GM23338 (cell line): ENCODE data around the gene ORC4. TPM values are rescaled to one million over a fixed set of nuclear protein-coding genes. Genes with fewer than 3 reads are reported as not detected.

Source experiments
- ATAC-seq: fragments of 200-7000 bp; cut with Tn5 transposase; 3 replicates; pipeline ENCODE4 v1.9.1; 2020
- DNase-seq: peaks from one replicate; pipeline ENCODE4 v3.0.0-alpha.2; 2015; ENCODE audit warnings: low spot score
- H2AFZ ChIP-seq: fragments of 200-600 bp; sonication (generic); 2 replicates; pipeline ENCODE4 v1.8.0; 2016; ENCODE audit warnings: antibody characterized with exemption, mild to moderate bottlenecking, moderate library complexity
- H3F3A ChIP-seq: fragments of 200-600 bp; sonication (generic); replicated peaks from 2 replicates; pipeline ENCODE4 v1.8.0; 2017; ENCODE audit warnings: antibody characterized with exemption, mixed run types, low read depth
- H3K27ac ChIP-seq: fragments of 200-600 bp; sonication (generic); 2 replicates; pipeline ENCODE4 v1.6.1; 2016; ENCODE audit warnings: low read depth
- H3K27me3 ChIP-seq: fragments of 200-600 bp; sonication (generic); 2 replicates; pipeline ENCODE4 v1.8.0; 2016; ENCODE audit warnings: mild to moderate bottlenecking, mixed run types, moderate library complexity; ENCODE audit not compliant: insufficient read depth
- H3K36me3 ChIP-seq: fragments of 200-600 bp; sonication (generic); 2 replicates; pipeline ENCODE4 v1.8.0; 2016; ENCODE audit warnings: mild to moderate bottlenecking; ENCODE audit not compliant: insufficient read depth
- H3K4me1 ChIP-seq: fragments of 200-600 bp; sonication (generic); 2 replicates; pipeline ENCODE4 v1.8.0; 2016; ENCODE audit warnings: mild to moderate bottlenecking, moderate library complexity; ENCODE audit not compliant: insufficient read depth
- H3K4me2 ChIP-seq: fragments of 200-600 bp; sonication (generic); 2 replicates; pipeline ENCODE4 v1.7.1; 2017; ENCODE audit warnings: mixed run types
- H3K4me3 ChIP-seq: fragments of 200-600 bp; sonication (generic); 2 replicates; pipeline ENCODE4 v1.6.1; 2016; ENCODE audit warnings: mixed run types
- H3K79me2 ChIP-seq: fragments of 200-600 bp; sonication (generic); replicated peaks from 2 replicates; pipeline ENCODE4 v1.8.0; 2017; ENCODE audit warnings: mild to moderate bottlenecking; ENCODE audit not compliant: insufficient read depth
- H3K9me2 ChIP-seq: fragments of 200-600 bp; sonication (generic); 2 replicates; pipeline ENCODE4 v1.8.0; 2017; ENCODE audit not compliant: insufficient read depth
- H4K20me1 ChIP-seq: fragments of 200-600 bp; sonication (generic); replicated peaks from 2 replicates; pipeline ENCODE4 v1.8.0; 2017; ENCODE audit warnings: mild to moderate bottlenecking; ENCODE audit not compliant: insufficient read depth
- H3K27ac Mint-ChIP-seq: 2 replicates; pipeline ENCODE4 v1.8.0; 2020; ENCODE audit warnings: inconsistent platforms, mild to moderate bottlenecking, moderate library complexity, mixed read lengths
- H3K27me3 Mint-ChIP-seq: 3 replicates; pipeline ENCODE4 v1.8.0; 2022; ENCODE audit warnings: low read depth, mild to moderate bottlenecking, moderate library complexity, mixed read lengths, inconsistent platforms; ENCODE audit not compliant: insufficient read depth, poor library complexity
- H3K36me3 Mint-ChIP-seq: 3 replicates; pipeline ENCODE4 v1.8.0; 2021; ENCODE audit warnings: low read depth, mild to moderate bottlenecking, inconsistent platforms, moderate library complexity, mixed read lengths
- H3K4me1 Mint-ChIP-seq: 3 replicates; pipeline ENCODE4 v1.8.0; 2020; ENCODE audit warnings: mild to moderate bottlenecking, inconsistent platforms, mixed read lengths
- H3K4me3 Mint-ChIP-seq: 3 replicates; pipeline ENCODE4 v1.8.0; 2021; ENCODE audit warnings: moderate library complexity, mild to moderate bottlenecking, inconsistent platforms, mixed read lengths
- H3K9me3 Mint-ChIP-seq: 3 replicates; pipeline ENCODE4 v1.8.0; 2020; ENCODE audit warnings: moderate library complexity, mild to moderate bottlenecking, inconsistent platforms, mixed read lengths
- CREB1 ChIP-seq: fragments of 250-450 bp; sonication (Bioruptor Pico); IDR thresholded peaks from 2 replicates; pipeline ENCODE4 v1.5.0; 2020; ENCODE audit warnings: low read depth, mild to moderate bottlenecking, moderate library complexity
- JUNB ChIP-seq: IDR thresholded peaks from one replicate; pipeline ENCODE4 v1.6.1; 2016; ENCODE audit warnings: antibody characterized with exemption; ENCODE audit not compliant: unreplicated experiment
- POLR2AphosphoS5 ChIP-seq: IDR thresholded peaks from 2 replicates; pipeline ENCODE4 v1.6.1; 2016; ENCODE audit warnings: antibody characterized with exemption, low read depth
- long read RNA-seq: library from polyadenylated mRNA; unstranded; transcript quantifications from one replicate; pipeline ENCODE4 v2.0.0, GENCODE V29; 2020; ENCODE audit not compliant: unreplicated experiment
- polyA plus RNA-seq: library from polyadenylated mRNA; unstranded; fragments of >200 nt; fragmentation: Nextera tagmentation; extraction: Ambion mirVana; gene quantifications from 2 replicates; pipeline ENCODE4 v1.2.1, GENCODE V29; 2016
- total RNA-seq: library from RNA; depleted of rRNA; stranded (reverse); fragments of >200 nt; shearing (Covaris generic); gene quantifications from 2 replicates; pipeline ENCODE4 v1.2.3, GENCODE V29; 2014; rRNA removed
- TF ChIP-seq, protein P1 (sequence below): IDR thresholded peaks from 2 replicates; pipeline ENCODE4 v1.6.1; 2016; ENCODE audit warnings: antibody characterized with exemption
- TF ChIP-seq, protein P2 (sequence below), 2 experiments: fragments of 200-600 bp in 1 of 2; sonication (generic) in 1 of 2; conservative IDR thresholded peaks; 2 replicates each; pipeline versions ENCODE4 v1.5.1 to v1.6.1; 2016 to 2017; ENCODE audit warnings: antibody characterized with exemption in 2 of 2, low read depth in 2 of 2, mild to moderate bottlenecking in 2 of 2, moderate library complexity in 1 of 2

The ORC4 gene
- total RNA-seq = 174 and 177 TPM in 2 replicates
- 45.7 and 47.5 TPM in 2 replicates for polyA plus RNA-seq
- long read RNA-seq, full-length matches to known transcripts = 38 of 58 reads
- long read RNA-seq, partial matches to known transcripts = 0 of 58 reads
- long read RNA-seq, other reads (novel, unspliced or antisense) = 20 of 58 reads

DNA sequence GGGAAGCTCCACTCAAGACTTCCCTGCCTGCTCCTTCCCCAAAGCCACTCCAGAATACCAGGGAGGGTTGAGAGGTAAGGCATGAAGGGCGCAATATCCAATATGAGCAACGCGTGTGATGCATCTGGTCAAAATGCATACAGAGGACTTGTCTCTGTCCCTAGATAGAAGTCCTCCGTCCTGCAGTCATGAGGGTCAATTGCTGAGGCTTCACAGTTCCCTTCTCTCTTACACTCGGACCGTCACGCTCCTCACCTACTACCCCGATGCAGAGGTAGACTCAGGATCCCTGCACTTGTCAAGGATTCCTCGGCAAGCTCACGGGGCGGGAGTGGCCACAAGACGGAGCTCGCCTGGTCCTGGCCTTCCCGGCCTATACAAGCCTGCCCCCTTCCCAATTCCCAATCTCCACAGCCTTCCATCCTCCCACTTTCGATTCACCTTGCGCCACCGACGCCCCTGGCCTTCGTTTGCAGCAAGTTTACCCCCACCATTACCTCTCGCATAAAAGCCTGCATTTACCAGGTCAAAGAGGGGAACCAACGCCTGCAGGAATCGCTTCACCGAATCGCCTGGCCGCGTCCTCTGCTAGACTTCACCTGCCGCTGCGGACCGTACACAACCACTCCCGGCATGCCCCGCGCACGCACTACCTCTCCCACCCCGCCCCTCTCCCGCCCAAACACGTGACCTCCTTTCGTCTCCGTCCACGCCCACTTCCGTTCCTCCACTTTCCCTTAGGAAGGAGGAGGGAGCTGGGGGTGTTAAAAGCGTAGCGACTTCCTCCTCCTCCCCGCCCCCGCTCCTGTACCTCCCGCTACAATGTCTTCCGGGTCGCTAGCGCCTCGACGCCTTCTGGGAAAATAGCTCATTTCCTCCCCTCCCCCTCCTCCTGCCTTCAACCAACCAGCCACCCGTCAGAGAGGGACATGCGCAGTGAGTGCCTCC is at the start of gene ORC4:
ORC4 (minus strand) TSS at position 627 of the 948 bp plus-strand sequence. CDS start 44,779 bp downstream, outside the sequence.
- peak; percentile 85 for ATAC-seq
- peak within 1 kb of the TSS; percentile 89 for H3K27ac ChIP-seq
- peaks cover 8% of the 10 kb centered on the region; the same call in 1 of the 2 replicates for H4K20me1 ChIP-seq
- H3K4me3 ChIP-seq = peak within 1 kb of the TSS; percentile 86
- H3K36me3 Mint-ChIP-seq = peaks cover 10% of the 10 kb centered on the region; the same call in 2 of the 3 replicates
- no peaks in the 10 kb centered on the region for H3K9me2 ChIP-seq
- H3F3A ChIP-seq = no peaks in the 10 kb centered on the region; the same call in 1 of the 2 replicates
- H3K36me3 ChIP-seq = no peaks in the 10 kb centered on the region
- H3K4me2 ChIP-seq = peak within 1 kb of the TSS; percentile 89
- H3K79me2 ChIP-seq = peaks cover 89% of the 10 kb centered on the region
- peak within 1 kb of the TSS; percentile 99 for H3K4me3 Mint-ChIP-seq
- TF ChIP-seq JUNB = no peak
- TF ChIP-seq POLR2AphosphoS5 = peak; percentile 97
- TF ChIP-seq, protein P1, sequence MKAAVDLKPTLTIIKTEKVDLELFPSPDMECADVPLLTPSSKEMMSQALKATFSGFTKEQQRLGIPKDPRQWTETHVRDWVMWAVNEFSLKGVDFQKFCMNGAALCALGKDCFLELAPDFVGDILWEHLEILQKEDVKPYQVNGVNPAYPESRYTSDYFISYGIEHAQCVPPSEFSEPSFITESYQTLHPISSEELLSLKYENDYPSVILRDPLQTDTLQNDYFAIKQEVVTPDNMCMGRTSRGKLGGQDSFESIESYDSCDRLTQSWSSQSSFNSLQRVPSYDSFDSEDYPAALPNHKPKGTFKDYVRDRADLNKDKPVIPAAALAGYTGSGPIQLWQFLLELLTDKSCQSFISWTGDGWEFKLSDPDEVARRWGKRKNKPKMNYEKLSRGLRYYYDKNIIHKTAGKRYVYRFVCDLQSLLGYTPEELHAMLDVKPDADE = peak; percentile 84
- peak; percentile 65 for TF ChIP-seq CREB1
- TF ChIP-seq, protein P2, sequence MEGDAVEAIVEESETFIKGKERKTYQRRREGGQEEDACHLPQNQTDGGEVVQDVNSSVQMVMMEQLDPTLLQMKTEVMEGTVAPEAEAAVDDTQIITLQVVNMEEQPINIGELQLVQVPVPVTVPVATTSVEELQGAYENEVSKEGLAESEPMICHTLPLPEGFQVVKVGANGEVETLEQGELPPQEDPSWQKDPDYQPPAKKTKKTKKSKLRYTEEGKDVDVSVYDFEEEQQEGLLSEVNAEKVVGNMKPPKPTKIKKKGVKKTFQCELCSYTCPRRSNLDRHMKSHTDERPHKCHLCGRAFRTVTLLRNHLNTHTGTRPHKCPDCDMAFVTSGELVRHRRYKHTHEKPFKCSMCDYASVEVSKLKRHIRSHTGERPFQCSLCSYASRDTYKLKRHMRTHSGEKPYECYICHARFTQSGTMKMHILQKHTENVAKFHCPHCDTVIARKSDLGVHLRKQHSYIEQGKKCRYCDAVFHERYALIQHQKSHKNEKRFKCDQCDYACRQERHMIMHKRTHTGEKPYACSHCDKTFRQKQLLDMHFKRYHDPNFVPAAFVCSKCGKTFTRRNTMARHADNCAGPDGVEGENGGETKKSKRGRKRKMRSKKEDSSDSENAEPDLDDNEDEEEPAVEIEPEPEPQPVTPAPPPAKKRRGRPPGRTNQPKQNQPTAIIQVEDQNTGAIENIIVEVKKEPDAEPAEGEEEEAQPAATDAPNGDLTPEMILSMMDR (conservative IDR thresholded peaks at IDR 0.05; ENCODE audit: low read depth in 2 of 2) = peak; percentile 52 to 67
- H3K4me1 Mint-ChIP-seq = peaks cover 23% of the 10 kb centered on the region
- H3K27ac Mint-ChIP-seq = peak within 1 kb of the TSS; percentile 98
- H2AFZ ChIP-seq = peak within 1 kb of the TSS; percentile 39; the same call in 1 of the 2 replicates
- peaks cover 2% of the 10 kb centered on the region for H3K27me3 Mint-ChIP-seq
- H3K9me3 Mint-ChIP-seq = no peaks in the 10 kb centered on the region
- peak; percentile 100 for DNase-seq
- no peaks in the 10 kb centered on the region for H3K27me3 ChIP-seq
- H3K4me1 ChIP-seq = peaks cover 26% of the 10 kb centered on the region

DNA sequence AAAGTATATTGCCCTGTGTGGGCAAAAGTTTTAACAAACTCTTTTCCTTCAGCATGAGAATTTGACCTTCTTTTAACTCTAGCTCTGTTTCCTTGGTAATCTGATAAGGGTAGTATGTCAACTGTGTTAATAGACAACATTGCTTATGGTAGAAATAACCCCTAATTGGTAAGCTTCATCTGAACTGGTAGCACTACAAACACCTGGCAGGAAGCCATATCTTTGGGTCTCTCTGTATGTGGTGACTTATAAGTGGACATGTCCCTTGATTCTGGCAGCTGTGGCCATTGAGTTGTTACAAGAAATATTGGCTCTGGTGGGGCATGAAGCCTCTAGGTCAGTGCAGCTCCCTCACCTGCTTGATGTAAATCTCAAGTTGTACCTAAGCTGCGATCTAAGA is 47.3 kb upstream of the ORC4 start:
- no peaks in the 10 kb centered on the region for H3K36me3 Mint-ChIP-seq
- ATAC-seq = no peak
- Histone ChIP-seq H3K27me3 (no peaks in the 10 kb centered on the region), H3K79me2 (no peaks in the 10 kb centered on the region), H3K9me2 (no peaks in the 10 kb centered on the region), H3K4me1 (0 out of 2 replicates have a peak, but pooled peaks cover 5% of the 10 kb centered on the region), H3K36me3 (no peaks in the 10 kb centered on the region), H4K20me1 (no peaks in the 10 kb centered on the region; the same call in 1 of the 2 replicates), H2AFZ (no peak overlapping the region), H3F3A (no peaks in the 10 kb centered on the region), H3K27ac (no peak overlapping the region), H3K4me2 (no peak overlapping the region), H3K4me3 (no peak overlapping the region)
- H3K9me3 Mint-ChIP-seq = no peaks in the 10 kb centered on the region
- TF ChIP-seq, protein P2 (conservative IDR thresholded peaks at IDR 0.05; ENCODE audit: low read depth in 2 of 2) = no peak
- DNase-seq = no peak
- H3K4me1 Mint-ChIP-seq = peaks cover 5% of the 10 kb centered on the region
- no peak overlapping the region for H3K27ac Mint-ChIP-seq
- H3K4me3 Mint-ChIP-seq = no peak overlapping the region
- peaks cover 2% of the 10 kb centered on the region for H3K27me3 Mint-ChIP-seq
